Measurements from ENCODE around the gene C3orf20.

The C3orf20 gene

DNA sequence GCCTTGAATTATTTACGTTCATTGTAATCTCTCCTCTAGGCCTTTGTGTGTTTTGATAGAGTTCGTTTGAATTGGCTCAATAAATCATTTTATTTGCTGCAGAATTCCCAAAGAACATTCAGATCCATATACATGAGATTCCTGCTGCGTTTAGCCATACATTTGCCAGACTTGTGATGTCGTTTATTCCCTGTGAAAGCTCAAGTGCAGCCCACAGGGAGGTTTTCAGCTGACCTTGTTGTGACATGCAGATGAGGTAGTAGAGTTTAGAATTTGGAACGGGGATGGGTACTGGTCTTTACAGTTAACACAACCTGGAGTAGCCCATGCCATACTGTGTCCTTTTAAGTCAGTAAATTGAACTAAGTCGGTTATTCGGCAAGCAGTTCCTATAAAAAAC lies at the start of gene C3orf20:
C3orf20 (plus strand) TSS at position 301 of the 400 bp plus-strand sequence. CDS start 7,573 bp downstream, outside the sequence.
- DNase-seq (ENCODE audit: low read depth in 3 of 3): no peak

DNA sequence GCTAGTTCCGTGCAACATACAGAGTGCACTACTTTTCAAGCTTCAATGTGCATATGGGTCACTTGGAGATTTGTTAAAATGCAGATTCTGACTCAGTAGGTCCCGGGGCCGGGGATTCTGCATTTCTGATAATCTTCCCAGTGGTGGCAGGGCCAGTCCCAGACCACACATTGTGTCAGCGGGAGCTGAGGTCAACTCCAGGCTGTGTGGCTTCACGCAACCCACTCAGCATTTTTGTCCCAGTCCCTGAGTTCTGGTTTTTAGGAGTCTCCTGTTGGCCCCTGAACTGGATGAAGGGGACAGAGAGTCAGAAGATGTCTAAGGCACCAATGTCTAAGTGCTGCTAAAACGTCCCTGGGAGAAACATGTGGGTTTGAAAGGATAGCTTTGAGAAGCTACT lies 49.5 kb upstream of the C3orf20 start:
- DNase-seq (ENCODE audit: low read depth in 3 of 3): no peak

DNA sequence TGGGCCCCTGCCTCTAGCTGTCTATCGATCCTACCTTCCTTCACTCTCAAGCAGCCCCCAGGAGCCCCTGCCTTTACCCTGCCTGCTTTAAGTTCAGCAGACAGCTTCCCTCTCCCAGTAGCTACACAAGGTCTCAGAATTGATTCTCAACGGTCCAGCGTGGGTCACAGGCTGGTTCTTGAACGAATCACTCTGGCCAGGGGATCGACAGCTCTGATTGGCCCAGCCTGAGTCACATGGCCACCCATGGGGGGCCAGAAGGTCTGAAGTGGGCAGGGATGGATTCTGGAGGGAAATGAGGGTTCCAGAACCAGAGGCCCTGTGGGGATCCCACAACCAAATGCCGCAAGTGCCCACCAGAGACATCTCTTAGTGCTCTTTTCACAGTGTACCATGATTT lies 47.1 kb upstream of the C3orf20 start:
- DNase-seq (ENCODE audit: low read depth in 3 of 3): no peak

DNA sequence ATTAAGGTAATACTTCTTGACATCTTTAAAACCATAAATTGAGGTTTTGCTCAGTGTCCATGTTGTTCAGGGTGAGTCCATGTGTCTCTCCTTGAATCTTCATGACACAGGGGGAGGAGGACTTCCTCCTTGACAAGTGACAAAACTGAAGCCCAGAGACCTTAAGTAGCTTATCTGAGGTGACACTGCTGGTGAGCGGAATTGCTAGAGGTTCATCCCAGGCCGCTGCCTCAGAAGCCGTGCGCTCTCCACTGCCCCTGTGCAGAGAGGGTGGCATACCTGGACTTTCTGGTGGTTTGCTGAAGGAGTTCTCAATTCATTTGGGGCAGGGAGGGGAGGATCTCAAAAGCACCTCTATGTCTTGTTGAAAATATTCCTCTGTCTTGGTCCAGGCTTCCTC lies 46.5 kb upstream of the C3orf20 start:
- DNase-seq (ENCODE audit: low read depth in 3 of 3): no peak

DNA sequence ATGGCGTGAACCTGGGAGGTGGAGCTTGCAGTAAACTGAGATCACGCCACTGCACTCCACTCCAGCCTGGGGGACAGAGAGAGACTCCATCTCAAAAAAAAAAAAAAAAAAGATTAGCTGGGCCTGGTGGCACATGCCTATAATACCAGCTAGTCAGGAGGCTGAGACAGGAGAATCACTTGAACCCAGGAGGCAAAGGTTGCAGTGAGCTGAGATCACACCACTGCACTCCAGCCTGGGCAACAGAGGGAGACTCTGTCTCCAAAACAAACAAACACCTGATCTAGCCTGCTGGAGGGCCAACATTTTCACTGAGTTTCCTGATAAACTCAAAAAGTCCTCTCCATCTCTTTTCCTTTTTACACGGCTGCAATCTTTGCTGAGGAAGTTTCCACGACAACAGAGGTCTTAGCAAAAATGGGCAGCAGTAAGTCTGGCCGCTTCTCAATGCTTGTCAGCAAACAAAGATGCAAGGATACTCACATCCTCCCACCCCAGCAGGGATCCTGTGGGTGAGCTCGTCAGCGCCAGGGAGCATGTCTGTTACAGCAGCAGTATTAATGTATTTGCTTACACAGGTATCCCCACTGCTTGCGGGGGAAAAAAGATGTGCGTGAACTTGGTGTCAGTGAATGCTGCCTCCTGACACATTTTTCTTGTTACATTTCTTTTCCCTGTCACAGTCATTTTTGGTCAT lies 44.4 kb upstream of the C3orf20 start:
- no peak for DNase-seq (ENCODE audit: low read depth in 3 of 3)

DNA sequence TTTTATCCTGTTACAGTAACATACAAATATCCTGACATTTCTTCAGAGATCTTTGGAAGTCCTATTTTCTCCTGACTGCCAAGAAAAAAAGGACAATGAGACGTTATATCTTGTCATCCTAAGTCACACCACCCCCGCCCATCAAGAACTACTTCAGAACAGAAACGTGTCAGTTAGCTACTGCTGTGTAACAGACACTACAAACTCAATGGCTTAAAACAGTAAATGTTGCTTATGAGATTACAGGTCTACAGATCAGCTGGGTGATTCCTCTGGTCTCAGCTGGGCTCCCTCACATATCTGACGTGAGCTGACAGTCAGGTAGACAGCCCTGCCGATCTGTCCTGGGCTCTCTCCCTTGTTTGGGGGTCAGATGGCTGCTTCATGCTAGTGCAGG lies 43.8 kb upstream of the C3orf20 start:
- no peak for DNase-seq (ENCODE audit: low read depth in 3 of 3)

DNA sequence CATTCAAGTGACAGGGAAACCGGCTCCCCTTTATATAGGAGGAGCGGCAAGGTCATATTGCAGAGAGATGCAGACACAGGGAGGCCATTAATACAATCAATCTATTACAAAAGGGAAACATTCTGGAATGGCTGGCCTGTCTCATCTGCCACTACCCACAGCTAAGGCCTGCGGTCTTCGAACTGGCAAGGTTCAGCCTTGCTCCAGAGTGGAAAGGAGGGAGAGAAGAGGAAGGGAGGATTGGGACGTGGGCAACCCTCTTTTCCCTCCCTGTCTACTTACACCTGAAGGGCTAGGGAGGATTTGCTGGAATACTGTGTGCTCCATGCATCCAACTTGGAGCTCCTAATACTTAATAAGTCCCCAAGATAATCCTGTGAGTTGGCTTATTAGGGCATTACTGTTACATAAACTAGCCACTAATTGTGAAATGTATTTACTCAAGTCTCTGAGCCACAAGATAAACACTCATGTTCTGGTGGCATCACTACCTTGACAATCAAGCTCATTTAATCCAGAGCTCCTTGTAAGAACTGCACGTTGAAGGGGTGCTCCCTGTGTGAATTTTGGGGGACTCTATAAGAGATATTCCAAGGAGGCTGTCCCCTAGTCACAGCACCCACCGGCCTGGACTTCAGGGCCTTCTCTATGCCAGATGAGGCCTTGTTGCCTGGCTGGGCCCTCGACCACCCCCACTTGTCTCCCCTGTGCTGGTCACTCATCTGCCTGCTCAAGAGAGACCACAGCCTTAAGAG lies 43.1 kb upstream of the C3orf20 start:
- DNase-seq (ENCODE audit: low read depth in 3 of 3): no peak

DNA sequence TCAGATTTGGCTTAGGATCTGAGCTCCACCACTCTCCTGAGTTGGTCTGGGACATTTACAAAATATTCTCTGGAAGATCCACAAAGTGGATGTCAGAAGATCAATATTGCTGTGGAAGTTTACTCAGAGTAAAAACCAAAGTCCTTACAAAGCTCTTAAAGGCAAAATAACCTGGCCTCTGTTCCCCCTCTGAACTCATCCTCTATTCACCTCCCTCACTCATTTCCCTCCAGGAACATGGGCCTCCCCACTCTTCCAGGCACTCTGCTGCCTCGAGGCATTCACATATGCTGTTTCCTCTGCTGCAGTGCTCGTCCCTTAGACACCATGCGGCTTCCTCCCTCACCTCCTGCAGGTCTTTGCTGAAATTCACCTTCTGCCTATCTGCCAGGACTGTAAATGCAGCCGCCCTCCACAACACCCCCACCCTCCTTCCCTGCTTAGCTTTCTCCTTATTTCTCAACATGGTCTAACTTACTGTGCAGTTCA lies 42.5 kb upstream of the C3orf20 start:
- no peak for DNase-seq (ENCODE audit: low read depth in 3 of 3)

DNA sequence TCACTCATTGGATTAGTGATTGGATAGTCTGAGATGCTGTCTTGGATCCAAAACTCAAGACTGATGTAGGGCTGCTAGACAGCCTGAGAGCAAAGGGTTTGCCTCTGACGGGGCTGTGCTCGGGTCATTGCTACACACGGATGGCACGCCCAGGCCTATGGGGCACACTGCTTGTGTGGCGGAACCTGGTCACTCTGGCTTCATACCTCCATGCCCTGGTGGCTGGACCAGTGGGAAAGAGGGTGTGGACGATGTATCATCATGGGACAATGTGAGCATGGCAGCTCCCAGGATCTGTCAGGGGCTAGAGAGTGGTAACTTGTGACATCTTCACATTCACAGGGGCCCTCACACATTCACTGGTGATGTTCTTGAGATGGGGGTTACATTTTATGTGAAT lies 41.5 kb upstream of the C3orf20 start:
- DNase-seq (ENCODE audit: low read depth in 3 of 3): no peak

DNA sequence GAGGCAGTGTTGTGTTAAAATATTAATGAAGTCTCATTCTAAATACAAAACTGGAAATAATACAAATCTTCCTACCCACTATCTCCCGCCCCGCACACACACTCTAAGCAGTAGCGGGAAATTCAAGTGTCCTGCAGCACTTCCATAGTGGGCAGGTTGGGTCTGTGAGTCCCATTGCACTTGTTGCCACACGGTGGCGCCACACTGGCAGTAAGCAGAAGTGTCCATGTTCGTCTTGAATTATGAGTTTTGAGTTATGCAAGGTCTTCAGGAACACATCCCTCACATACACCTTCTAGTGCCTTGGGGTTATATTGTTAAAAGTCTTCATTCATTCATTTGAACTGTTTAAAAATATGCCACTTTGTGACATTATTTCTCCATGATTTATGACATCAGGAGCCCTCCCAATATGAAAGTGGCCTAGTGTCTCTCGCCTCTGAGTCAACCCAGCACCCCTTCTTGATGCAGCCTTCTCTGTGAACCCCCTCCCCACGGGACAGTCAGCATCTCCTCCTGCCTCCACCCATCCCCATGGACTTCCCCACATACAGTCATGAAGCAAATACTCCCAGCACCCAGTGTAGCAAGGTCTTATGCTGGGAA lies 41.0 kb upstream of the C3orf20 start:
- DNase-seq (ENCODE audit: low read depth in 3 of 3): peak; percentile 11 to 46 (median 27)

DNA sequence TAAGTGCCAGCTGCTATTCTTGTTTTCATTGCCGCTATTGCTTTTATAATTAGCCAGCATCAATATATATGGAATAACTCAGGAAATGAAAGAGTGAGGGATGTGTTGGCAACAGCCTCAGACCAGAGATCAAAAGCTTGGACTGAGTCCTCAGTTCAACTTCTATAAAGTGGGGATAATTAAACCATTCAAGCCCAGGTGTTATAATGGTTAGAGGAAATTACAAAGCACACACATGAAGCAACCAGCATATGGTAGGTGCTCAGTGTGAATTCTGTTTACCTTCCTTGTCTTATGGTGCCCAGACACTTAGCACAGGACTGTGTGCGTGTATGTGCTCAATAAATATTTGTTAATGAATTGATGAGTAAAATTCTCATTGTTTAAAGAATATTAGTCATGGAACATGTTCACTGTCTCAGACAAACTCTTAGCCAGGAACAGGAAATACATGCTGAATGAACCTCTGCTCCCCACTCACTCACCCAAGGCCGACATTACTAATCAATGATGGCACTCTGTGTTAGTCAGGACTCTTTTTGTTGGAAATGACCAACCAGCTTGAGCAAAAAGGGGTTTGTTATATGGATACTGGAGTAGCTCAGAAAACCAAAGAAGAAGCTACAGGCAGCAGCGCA lies 40.1 kb upstream of the C3orf20 start:
- no peak for DNase-seq (ENCODE audit: low read depth in 3 of 3)

DNA sequence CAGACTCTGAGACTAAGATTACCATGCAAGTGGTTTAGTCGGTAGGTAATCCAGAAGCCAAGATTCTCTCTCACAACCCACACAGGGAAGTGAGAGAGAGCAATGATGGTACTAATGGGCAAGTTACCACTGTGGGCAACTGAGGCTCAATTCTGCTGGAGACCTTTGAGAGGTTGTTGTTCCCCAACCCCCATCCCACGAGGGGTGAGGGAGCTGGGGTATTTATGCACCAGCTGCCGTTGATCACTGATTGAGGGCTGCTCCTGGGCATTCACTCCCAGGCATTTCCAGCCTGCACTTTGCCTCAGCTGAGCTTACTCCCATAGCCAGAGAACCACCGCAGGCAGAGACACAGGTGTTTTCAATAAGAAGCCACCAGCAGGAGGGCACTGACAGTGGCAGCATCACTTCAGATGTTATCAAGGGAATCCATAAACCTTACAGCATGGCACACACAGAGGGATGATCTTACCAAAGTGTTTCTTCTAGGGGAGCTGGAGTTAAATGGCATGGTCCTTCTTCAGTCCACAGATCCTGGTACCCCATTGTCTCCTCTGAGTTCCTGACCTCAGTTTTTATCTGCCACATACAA lies 38.3 kb upstream of the C3orf20 start:
- DNase-seq (ENCODE audit: low read depth in 3 of 3): no peak

DNA sequence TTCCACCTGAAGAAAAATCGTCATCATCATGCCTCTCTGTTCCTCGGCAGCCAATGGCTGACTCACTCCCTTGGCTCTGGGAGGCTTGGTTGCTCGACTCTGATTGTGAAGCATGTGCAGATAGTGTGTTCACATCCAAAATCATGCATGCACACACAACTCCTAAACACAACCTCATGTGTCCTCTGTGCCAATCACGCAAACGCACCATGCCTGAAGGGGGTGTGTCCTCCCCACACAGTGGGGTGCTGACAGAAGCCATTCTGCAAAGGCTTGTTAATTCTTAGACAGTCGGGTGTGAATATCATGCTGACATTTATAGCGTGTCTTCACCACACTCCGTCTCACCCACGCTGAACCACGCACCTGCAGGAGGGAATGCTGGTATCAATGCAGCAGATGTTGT lies 34.8 kb upstream of the C3orf20 start:
- no peak for DNase-seq (ENCODE audit: low read depth in 3 of 3)

DNA sequence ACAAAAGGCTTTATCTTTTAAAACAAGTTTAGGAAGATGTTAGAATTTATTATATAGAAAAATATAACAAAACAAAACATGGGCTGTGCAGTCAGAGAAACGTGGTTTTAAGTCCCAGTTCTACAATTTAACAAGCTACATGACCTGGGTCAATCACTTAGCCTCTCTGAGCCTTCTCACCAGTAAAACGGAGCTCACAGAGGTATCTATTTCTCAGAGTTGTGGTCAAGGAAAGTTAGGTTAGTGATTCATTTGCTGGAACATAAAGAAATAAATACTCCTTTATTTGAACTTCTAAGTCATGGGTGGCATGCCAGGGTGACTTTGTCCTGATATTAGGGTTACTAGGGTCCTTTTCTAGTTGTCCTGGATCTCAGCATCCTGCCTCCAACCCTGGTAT lies 34.2 kb upstream of the C3orf20 start:
- DNase-seq (ENCODE audit: low read depth in 3 of 3): no peak

DNA sequence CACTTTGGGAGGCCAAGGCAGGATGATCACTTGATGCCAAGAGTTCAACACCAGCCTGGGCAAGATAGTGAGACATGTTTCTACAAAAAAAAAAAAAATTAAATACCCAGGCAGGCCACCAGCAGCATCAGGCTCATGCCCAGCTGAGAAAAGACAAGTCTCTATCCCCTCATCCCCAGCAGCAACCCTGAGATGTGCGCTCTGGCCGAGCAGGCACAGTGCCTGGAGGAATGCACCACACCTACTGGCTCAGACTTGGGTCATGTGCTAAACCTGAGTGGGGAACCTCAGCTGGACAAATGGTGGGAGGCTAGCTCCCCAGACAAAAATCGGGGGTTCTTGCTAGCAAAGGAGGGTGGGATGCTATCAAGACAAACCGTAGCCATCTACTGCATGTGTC lies 33.6 kb upstream of the C3orf20 start:
- DNase-seq (ENCODE audit: low read depth in 3 of 3): no peak

DNA sequence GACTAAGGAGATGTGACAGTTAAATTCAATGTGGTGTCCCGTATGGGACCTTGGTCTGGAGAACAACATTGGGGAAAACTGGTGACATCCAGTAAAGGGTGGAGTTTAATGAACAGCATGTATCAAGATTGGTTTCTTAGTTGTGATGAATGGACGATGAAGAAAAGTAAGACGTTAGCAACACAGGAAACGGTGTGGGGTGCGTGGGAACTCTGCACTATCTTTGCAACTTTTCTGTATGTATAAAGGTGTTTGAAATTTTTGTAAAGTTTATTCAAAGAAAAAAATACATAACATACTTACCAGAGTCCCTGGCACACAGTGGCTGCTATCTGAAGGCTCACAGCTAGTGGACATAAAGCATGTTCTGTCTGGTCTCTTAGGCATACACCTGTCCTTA lies 29.5 kb upstream of the C3orf20 start:
- no peak for DNase-seq (ENCODE audit: low read depth in 3 of 3)

DNA sequence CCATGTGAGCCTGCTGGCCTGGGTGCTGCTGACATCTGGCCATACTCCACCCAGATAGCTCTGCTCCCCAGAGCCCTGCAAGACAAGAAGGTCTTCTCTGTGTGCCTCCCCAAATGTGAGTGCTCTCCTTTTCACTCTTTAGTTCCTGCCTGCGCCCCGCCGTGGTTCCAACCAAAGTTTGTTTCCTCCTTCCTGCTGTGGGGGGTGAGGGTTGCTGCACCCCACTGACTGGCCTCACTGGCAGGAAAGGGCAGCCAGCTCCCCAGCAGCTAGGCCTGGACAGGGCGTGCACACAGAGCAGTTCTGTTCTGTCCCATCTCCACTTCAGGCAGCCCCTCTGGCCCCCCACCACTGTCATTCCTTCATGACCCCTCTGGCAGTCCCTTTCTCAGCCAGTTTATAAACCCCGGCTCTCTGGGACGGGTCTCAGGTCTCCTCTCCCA lies 28.8 kb upstream of the C3orf20 start:
- DNase-seq (ENCODE audit: low read depth in 3 of 3): no peak

DNA sequence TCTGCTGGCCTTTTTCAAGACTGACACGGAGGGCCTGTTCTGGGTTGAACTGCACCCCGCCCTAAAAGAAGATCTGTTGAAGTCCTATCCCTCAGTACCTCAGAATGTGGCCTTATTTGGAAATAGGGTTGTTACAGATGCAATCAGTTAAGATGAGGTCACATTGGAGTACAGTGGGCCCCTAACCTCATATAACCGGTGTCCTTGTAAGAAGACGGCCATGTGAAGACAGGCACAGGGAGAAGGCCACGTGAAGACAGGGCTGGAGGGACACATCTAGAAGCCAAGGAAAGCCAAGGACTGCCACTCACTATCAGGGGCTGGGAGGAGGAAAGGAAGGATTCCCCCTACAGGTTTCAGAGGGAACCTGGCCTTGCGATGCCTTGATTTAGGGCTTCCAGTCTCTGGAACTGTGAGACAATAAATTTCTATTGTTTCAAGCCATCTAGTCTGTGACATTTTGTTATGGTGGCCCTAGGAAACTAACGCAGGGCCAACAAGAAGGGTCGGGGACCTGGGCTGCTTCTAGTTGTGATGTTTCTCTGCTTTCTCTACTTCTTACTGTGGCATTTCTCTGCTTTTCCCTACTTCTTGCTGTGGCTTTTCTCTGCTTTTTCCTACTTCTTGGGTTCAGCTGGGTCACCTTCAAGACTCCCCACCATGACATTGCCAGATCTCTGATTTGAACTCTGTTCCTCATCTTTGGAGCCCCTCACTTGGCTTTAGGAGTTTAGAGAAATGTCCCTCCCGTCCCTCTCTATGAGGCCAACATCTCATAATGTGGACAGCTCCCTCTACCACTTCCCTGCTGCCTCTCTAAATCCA lies 28.1 kb upstream of the C3orf20 start:
- DNase-seq (ENCODE audit: low read depth in 3 of 3): no peak

DNA sequence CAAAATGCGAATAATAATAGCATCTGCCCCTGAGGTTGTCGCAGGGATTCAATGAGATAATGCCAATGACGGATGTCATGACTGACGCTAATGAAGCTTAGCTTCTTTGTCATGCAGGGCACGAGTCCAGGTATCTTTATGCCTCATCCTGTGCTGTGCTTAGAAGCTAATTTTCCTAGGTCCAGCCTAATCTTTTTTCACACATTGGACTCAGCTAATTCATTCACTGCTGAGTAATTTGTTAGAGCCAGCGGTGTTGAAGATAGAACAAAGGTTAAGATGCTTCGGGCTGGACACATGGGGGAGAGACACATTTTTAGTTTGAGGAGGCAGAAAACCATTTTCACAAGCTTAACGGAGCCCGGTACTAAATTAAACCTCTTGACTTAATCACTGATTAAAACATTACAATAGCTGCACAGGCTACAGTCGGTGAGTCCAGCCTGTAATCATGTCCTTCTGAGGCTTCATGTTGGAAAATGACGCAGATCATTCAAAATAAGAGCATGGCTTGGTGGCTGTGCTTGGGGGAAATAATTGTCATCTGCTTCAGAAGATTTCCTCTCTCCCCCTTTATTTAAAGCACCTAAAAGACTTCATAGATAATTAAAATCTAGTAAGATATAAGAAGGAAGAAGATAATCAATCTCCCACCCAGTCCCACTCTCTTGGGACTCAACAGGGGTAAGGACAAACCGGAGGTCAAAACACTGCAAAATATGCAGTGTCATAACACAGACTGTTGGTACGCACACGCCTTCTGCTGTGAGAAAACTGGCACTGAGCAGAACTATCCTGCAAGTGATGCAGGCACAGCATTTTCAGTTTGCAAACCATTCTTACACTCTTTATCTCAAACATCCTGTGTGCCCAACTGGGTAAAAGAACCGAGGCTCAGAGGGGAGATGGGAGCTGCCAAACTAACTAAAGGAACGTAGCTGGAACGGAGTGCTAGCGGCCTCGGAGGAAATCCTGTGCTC lies 26.7 kb upstream of the C3orf20 start:
- DNase-seq (ENCODE audit: low read depth in 3 of 3): no peak

DNA sequence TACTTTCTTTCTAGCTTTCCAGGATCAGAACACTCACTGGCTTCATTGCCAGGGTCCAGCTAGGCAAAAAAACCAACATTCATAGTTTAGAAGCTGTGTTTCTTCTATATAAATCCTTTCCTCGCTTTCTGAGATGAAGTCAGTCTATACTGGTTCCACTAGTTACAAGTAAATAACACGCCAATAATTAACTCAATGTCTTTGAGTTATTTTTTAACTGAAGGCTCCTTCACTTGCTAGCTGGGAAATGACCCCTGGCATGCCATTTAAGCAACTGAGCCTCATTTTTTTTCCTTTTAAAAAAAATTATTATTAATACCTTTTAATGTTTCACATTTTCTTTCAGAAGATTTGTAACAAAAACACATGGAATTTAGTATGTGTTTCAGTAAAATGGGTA lies 25.5 kb upstream of the C3orf20 start:
- DNase-seq (ENCODE audit: low read depth in 3 of 3): no peak
